Effector memory CD4-positive, alpha-beta T cell (primary cell): ENCODE measurements around the gene ZNF524.
A peak's percentile ranks its signal among the peaks of the same experiment; 100 is the strongest.

ENCODE experiments used
- DNase-seq, 3 donors: peaks; one replicate each; pipeline ENCODE4 v3.0.0-alpha.2; 2020
- H3K27ac ChIP-seq: 2 replicates; pipeline ENCODE4 v1.7.0; 2013; ENCODE audit warnings: mild to moderate bottlenecking, low read length, moderate library complexity; ENCODE audit not compliant: insufficient read depth, poor library complexity, severe bottlenecking
- H3K27me3 ChIP-seq: replicated peaks from 2 replicates; pipeline ENCODE4 v1.7.0; 2013; ENCODE audit warnings: mild to moderate bottlenecking, low read length; ENCODE audit not compliant: insufficient read depth, control insufficient read depth, poor library complexity, severe bottlenecking
- H3K36me3 ChIP-seq: 2 replicates; pipeline ENCODE4 v1.7.0; 2013; ENCODE audit warnings: mild to moderate bottlenecking, low read length, moderate library complexity; ENCODE audit not compliant: control insufficient read depth, insufficient read depth
- H3K4me1 ChIP-seq: 2 replicates; pipeline ENCODE4 v1.7.0; 2013; ENCODE audit warnings: low read length, mild to moderate bottlenecking; ENCODE audit not compliant: control insufficient read depth, insufficient read depth, poor library complexity, severe bottlenecking
- H3K4me3 ChIP-seq: 2 replicates; pipeline ENCODE4 v1.7.0; 2013; ENCODE audit warnings: low read length, low read depth, mild to moderate bottlenecking; ENCODE audit not compliant: insufficient read depth, poor library complexity, severe bottlenecking
- H3K9me3 ChIP-seq: 2 replicates; pipeline ENCODE4 v1.7.0; 2013; ENCODE audit warnings: mild to moderate bottlenecking, low read length, moderate library complexity; ENCODE audit not compliant: control insufficient read depth

The ZNF524 gene

GRCh38 chr19:55600662-55601028, 557 bp downstream of the ZNF524 start:
- no peaks in the 10 kb centered on the region for H3K9me3 ChIP-seq
- no peaks in the 10 kb centered on the region for H3K27me3 ChIP-seq
- no peaks in the 10 kb centered on the region for H3K36me3 ChIP-seq
- peak overlapping the region; percentile 72 for H3K4me3 ChIP-seq
- H3K27ac ChIP-seq: peak overlapping the region; percentile 92
- no peak for DNase-seq
- H3K4me1 ChIP-seq: peaks cover 13% of the 10 kb centered on the region

GRCh38 chr19:55601084-55601483, 996 bp downstream of the ZNF524 start:
- no peaks in the 10 kb centered on the region for H3K27me3 ChIP-seq
- no peak for DNase-seq
- peak overlapping the region; percentile 72 for H3K4me3 ChIP-seq
- peak overlapping the region; percentile 92 for H3K27ac ChIP-seq
- peaks cover 13% of the 10 kb centered on the region for H3K4me1 ChIP-seq
- no peaks in the 10 kb centered on the region for H3K36me3 ChIP-seq
- H3K9me3 ChIP-seq: no peaks in the 10 kb centered on the region

- Histone ChIP-seq H3K27ac (no peak overlapping the region), H3K27me3 (no peaks in the 10 kb centered on the region), H3K9me3 (no peaks in the 10 kb centered on the region), H3K36me3 (no peaks in the 10 kb centered on the region), H3K4me1 (peaks cover 19% of the 10 kb centered on the region), H3K4me3 (no peak overlapping the region)
- no peak for DNase-seq
These were observed 2.3 kb downstream of the ZNF524 start for GRCh38 chr19:55602104-55603001.

- no peaks in the 10 kb centered on the region for H3K9me3 ChIP-seq
- no peak overlapping the region for H3K27ac ChIP-seq
- no peaks in the 10 kb centered on the region for H3K27me3 ChIP-seq
- no peak overlapping the region for H3K4me3 ChIP-seq
- H3K4me1 ChIP-seq: peaks cover 19% of the 10 kb centered on the region
- no peak for DNase-seq
- peaks cover 4% of the 10 kb centered on the region for H3K36me3 ChIP-seq
These were observed 3.0 kb downstream of the ZNF524 start for GRCh38 chr19:55603115-55603514.

- Histone ChIP-seq H3K27me3 (no peaks in the 10 kb centered on the region), H3K27ac (no peak overlapping the region), H3K4me1 (peaks cover 19% of the 10 kb centered on the region), H3K36me3 (peaks cover 4% of the 10 kb centered on the region), H3K9me3 (no peaks in the 10 kb centered on the region), H3K4me3 (no peak overlapping the region)
- DNase-seq: no peak
These were observed 3.6 kb downstream of the ZNF524 start for GRCh38 chr19:55603581-55604292.

GRCh38 chr19:55605207-55605636, 5.1 kb downstream of the ZNF524 start:
- peak; percentile 96 to 98 (median 98) for DNase-seq
- Histone ChIP-seq H3K36me3 (peaks cover 10% of the 10 kb centered on the region), H3K9me3 (no peaks in the 10 kb centered on the region), H3K4me1 (peaks cover 19% of the 10 kb centered on the region), H3K4me3 (peak overlapping the region; percentile 52), H3K27me3 (no peaks in the 10 kb centered on the region), H3K27ac (peak overlapping the region; percentile 93)

GRCh38 chr19:55605637-55606470, 5.8 kb downstream of the ZNF524 start, which contains the start of gene ZNF865:
Gene ZNF865, plus strand, starts transcription at chr19:55605647. Its CDS starts 7,972 bp downstream, at chr19:55613619.
- Histone ChIP-seq H3K4me1 (peaks cover 14% of the 10 kb centered on the region), H3K27ac (peak within 1 kb of the TSS; percentile 93), H3K9me3 (no peaks in the 10 kb centered on the region), H3K27me3 (no peaks in the 10 kb centered on the region), H3K4me3 (peak within 1 kb of the TSS; percentile 68), H3K36me3 (peaks cover 14% of the 10 kb centered on the region)
- peak; percentile 52 to 63 (median 58) for DNase-seq

GRCh38 chr19:55606471-55606787, 6.3 kb downstream of the ZNF524 start:
- DNase-seq: no peak
- peaks cover 14% of the 10 kb centered on the region for H3K36me3 ChIP-seq
- H3K27ac ChIP-seq: peak overlapping the region; percentile 93
- no peaks in the 10 kb centered on the region for H3K9me3 ChIP-seq
- H3K27me3 ChIP-seq: no peaks in the 10 kb centered on the region
- peak overlapping the region; percentile 14 for H3K4me3 ChIP-seq
- peaks cover 12% of the 10 kb centered on the region for H3K4me1 ChIP-seq

GRCh38 chr19:55606817-55607216, 6.7 kb downstream of the ZNF524 start:
- H3K4me3 ChIP-seq: no peak overlapping the region
- no peak for DNase-seq
- peak overlapping the region; percentile 93 for H3K27ac ChIP-seq
- no peaks in the 10 kb centered on the region for H3K27me3 ChIP-seq
- peaks cover 12% of the 10 kb centered on the region for H3K4me1 ChIP-seq
- peaks cover 14% of the 10 kb centered on the region for H3K36me3 ChIP-seq
- H3K9me3 ChIP-seq: no peaks in the 10 kb centered on the region
